Measurements from ENCODE around the gene OR2L2.

DNA sequence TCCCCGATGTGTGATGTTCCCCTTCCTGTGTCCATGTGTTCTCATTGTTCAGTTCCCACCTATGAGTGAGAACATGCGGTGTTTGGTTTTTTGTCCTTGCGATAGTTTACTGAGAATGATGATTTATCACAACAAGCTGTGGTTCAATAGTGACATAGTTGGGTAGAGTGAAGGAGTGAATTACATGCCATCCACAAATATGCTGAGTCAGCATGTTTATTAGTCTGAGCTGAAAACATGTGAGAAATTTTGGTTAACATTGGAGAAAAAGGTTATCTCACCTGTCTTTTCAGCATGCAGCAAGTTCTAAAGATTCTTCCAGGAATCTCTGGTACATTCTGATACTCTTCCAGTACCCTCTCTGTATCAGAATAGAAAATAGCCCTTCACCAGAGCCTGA, 35.7 kb downstream of the OR2L2 start:
- TF ChIP-seq, protein P1, sequence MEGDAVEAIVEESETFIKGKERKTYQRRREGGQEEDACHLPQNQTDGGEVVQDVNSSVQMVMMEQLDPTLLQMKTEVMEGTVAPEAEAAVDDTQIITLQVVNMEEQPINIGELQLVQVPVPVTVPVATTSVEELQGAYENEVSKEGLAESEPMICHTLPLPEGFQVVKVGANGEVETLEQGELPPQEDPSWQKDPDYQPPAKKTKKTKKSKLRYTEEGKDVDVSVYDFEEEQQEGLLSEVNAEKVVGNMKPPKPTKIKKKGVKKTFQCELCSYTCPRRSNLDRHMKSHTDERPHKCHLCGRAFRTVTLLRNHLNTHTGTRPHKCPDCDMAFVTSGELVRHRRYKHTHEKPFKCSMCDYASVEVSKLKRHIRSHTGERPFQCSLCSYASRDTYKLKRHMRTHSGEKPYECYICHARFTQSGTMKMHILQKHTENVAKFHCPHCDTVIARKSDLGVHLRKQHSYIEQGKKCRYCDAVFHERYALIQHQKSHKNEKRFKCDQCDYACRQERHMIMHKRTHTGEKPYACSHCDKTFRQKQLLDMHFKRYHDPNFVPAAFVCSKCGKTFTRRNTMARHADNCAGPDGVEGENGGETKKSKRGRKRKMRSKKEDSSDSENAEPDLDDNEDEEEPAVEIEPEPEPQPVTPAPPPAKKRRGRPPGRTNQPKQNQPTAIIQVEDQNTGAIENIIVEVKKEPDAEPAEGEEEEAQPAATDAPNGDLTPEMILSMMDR (IDR thresholded peaks at IDR 0.05; ENCODE audit: low read length), result no peak
- TF ChIP-seq EZH2 (IDR thresholded peaks at IDR 0.05; ENCODE audit: borderline replicate concordance, low read length), result no peak
